Left ventricle myocardium inferior (tissue), 1 donor: ENCODE results near the gene GMPPB. TPM values are rescaled to one million over a fixed set of nuclear protein-coding genes. Genes with fewer than 3 reads are reported as not detected.

Source experiments
- DNase-seq: peaks from one replicate; pipeline ENCODE4 v3.0.0-alpha.2; 2020
- H3K27ac ChIP-seq: fragments of 200-600 bp; replicated peaks from 2 replicates; pipeline ENCODE4 v1.8.0; 2021
- H3K27me3 ChIP-seq: fragments of 200-600 bp; 2 replicates; pipeline ENCODE4 v1.8.0; 2021; ENCODE audit warnings: low read depth
- H3K36me3 ChIP-seq: fragments of 200-600 bp; 2 replicates; pipeline ENCODE4 v1.8.0; 2021
- H3K4me1 ChIP-seq: fragments of 200-600 bp; 2 replicates; pipeline ENCODE4 v1.8.0; 2021
- H3K4me3 ChIP-seq: fragments of 200-600 bp; 2 replicates; pipeline ENCODE4 v1.8.0; 2021; ENCODE audit warnings: mild to moderate bottlenecking, moderate library complexity
- H3K9me3 ChIP-seq: fragments of 200-600 bp; replicated peaks from 2 replicates; pipeline ENCODE4 v1.8.0; 2021
- intact Hi-C: fragments of 100-400 bp; cut with micrococcal nuclease; formaldehyde crosslinking; loops from one replicate; pipeline ENCODE4 v1.11.0; 2022
- total RNA-seq: library from RNA; stranded (reverse); fragmentation: NEBNext Ultra II Directional; extraction: Animal tissue kit (Norgen Biotek cat#: 25700); gene quantifications from one replicate; pipeline ENCODE4 v1.2.1, GENCODE V29; 2021
- TF ChIP-seq, protein P1 (sequence below): fragments of 200-600 bp; IDR thresholded peaks from 2 replicates; pipeline ENCODE4 v1.8.0; 2021; ENCODE audit warnings: antibody characterized with exemption, mild to moderate bottlenecking, borderline replicate concordance
- donor health status: DM: no; HTN: yes; CAD: no; lungs with severe emphysema.

Gene GMPPB
- total RNA-seq, 1 donor from 2014 or later, result 15.1 TPM

DNA sequence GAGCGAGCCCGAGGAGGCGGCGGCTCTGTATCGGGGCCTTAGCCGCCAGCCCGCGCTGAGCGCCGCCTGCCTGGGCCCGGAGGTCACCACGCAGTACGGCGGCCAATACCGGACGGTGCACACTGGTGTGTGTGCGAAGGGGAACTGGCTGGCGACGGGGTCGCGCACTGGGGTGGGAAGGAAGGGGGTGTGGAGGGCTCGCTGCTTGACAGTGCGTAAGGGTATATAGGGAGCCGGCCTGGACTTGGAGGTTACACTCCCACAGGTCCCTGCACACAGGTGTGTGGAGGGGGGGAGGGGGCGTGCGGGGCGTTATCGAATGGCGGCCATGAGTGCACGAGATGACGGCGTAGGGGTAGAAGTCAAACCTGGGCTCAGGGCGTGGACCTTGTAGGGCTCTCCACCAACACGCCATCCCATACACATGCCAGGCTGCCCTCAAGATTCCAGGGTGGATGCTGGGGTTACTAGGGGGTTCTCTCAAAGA, 49.2 kb downstream of the GMPPB start:
- H3K4me1 ChIP-seq, result peaks cover 33% of the 10 kb centered on the region
- TF ChIP-seq, protein P1, sequence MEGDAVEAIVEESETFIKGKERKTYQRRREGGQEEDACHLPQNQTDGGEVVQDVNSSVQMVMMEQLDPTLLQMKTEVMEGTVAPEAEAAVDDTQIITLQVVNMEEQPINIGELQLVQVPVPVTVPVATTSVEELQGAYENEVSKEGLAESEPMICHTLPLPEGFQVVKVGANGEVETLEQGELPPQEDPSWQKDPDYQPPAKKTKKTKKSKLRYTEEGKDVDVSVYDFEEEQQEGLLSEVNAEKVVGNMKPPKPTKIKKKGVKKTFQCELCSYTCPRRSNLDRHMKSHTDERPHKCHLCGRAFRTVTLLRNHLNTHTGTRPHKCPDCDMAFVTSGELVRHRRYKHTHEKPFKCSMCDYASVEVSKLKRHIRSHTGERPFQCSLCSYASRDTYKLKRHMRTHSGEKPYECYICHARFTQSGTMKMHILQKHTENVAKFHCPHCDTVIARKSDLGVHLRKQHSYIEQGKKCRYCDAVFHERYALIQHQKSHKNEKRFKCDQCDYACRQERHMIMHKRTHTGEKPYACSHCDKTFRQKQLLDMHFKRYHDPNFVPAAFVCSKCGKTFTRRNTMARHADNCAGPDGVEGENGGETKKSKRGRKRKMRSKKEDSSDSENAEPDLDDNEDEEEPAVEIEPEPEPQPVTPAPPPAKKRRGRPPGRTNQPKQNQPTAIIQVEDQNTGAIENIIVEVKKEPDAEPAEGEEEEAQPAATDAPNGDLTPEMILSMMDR, result peak; percentile 17
- no peaks in the 10 kb centered on the region for H3K27me3 ChIP-seq
- H3K9me3 ChIP-seq, result no peaks in the 10 kb centered on the region
- H3K36me3 ChIP-seq, result peaks cover 40% of the 10 kb centered on the region
- H3K27ac ChIP-seq, result peak overlapping the region; percentile 97
- DNase-seq, result no peak
- H3K4me3 ChIP-seq, result peak overlapping the region; percentile 88
- intact Hi-C loops, result no loop called here

DNA sequence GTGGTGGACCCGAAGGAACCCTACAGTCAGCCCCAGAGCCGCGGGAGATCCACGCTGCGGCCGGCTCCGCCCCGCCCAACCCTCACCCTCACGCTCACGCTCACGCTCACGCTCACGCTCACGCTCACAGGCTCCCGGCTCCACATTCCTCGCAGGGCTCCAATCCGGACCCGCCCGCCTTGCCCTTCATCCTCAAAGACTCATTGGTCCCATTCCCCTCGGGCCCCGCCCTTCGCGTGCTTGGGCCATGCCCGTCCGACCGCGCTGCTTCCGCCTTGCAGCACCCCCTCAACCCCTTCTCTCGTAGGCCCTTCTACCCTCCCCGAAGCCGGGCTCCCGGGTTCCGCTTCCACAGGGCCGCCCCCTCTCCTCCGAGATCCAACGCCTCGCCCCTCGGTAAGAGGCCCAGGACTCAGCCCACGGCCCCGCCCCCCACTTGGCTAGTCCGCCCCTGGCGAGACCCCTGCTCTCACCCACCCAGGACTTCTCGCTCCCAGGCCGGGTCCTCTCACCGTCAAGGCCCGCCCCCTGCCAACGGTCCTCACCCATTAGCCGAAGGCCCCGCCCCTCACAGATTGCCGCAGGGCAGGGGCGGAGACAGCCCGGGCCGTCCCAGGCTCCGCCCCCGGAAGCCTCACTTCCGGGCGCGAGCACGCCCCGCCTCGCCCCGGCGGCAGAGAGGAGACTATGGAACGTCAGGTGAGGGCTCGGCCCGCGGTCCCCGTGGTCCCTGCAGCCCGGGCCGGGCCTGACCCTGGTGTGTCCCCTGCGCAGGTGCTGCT, 49.8 kb downstream of the GMPPB start, which contains the start of gene APEH:
TSS of gene APEH (plus strand) at position 637 of the 782 bp plus-strand sequence. CDS start at position 688, 51 bp downstream.
- Histone ChIP-seq H3K4me3 (peak within 1 kb of the TSS; percentile 88), H3K4me1 (peaks cover 33% of the 10 kb centered on the region), H3K27ac (peak within 1 kb of the TSS; percentile 97), H3K9me3 (no peaks in the 10 kb centered on the region), H3K36me3 (peaks cover 34% of the 10 kb centered on the region), H3K27me3 (no peaks in the 10 kb centered on the region)
- peak; percentile 96 for DNase-seq
- intact Hi-C loops, result no loop called here
- TF ChIP-seq, protein P1, result no peak

DNA sequence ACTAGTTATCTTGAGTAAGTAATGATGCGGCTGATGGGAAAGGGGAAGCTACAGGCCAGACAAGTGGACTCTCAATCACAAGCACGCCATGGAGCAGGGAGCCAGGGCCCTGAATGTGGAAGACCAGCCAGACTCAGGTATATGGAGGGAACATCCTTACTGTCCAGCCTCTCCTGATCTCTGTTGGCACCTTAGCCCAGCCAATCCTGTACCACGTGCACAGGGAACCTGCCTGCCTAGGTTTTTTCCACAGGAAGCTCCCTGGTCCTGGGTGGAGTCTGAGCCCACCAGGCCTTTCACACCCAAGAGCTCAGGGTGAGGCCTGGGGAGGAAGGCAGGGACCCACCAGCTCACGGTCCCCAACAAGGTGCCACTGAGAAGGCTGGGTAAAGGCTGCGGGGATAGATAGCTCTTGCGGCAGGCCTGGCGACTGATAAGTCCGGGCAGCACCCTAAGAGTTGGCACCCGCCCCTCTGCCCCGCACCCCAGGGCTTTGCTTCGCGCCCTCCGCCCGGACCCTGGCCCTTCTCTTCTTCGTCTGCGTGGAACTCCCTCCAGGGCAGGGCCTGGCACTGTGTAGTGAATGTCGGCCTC, 50.5 kb downstream of the GMPPB start:
- Histone ChIP-seq H3K36me3 (peaks cover 27% of the 10 kb centered on the region), H3K4me1 (peaks cover 33% of the 10 kb centered on the region), H3K9me3 (no peaks in the 10 kb centered on the region), H3K4me3 (peak overlapping the region; percentile 88), H3K27me3 (no peaks in the 10 kb centered on the region), H3K27ac (peak overlapping the region; percentile 97)
- TF ChIP-seq, protein P1, result no peak
- no peak for DNase-seq
- intact Hi-C loops, result no loop called here

DNA sequence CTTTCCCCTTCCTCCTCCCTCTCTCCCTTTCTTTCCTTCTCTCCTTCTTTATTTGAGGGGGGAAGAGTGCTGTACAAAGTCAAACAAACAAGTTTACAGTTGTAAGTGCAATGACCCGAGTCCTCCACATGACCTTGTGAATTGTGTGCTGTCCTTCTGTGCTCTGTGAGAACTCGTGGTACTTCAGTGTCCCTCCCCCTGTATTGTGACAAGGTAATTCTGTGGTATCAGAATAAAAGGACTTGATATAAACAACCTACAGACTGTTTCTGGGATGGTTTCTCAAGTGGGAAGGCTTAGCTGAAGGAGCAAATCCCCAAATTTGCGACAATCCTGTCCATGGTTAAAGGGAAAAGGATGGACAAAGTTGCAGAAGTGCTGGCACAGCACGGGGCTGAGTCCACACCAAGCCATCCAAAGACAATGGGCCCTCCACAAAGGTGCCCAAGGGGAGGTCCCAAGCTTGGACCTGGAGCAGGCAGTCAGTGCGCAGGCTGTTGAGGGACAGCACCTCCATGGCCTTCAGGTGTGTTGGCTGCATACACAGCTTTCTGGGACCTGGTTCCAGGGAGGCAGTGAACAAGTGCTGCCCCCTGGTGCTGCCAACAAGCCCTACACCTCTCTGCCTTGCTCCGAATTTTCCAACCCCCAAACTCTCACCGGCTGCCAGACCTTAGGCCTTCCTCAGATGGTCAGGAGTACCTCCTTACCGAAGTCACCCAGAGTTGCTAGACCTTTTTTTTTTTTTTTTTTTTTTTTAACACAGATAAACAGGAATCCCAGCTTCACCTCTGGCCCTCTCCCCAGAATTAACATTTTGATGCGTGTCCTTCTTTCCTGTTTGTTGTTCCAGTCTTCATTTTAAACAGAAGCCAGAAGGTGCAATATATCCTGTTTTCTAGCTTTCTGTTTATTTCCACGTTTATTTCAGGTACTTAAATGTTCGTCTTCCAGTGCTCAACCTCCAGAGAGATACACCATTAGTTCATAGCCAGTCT, 52.2 kb downstream of the GMPPB start:
- TF ChIP-seq, protein P1, result peak; percentile 83
- no peak overlapping the region for H3K27ac ChIP-seq
- peak; percentile 52 for DNase-seq
- H3K4me1 ChIP-seq, result peaks cover 33% of the 10 kb centered on the region
- H3K27me3 ChIP-seq, result no peaks in the 10 kb centered on the region
- intact Hi-C loops, result loop anchor here (2.0 kb wide), 1 partner anchor 133 kb away; no protein-coding TSS in a partner anchor
- peaks cover 11% of the 10 kb centered on the region for H3K36me3 ChIP-seq
- no peaks in the 10 kb centered on the region for H3K9me3 ChIP-seq
- H3K4me3 ChIP-seq, result no peak overlapping the region

DNA sequence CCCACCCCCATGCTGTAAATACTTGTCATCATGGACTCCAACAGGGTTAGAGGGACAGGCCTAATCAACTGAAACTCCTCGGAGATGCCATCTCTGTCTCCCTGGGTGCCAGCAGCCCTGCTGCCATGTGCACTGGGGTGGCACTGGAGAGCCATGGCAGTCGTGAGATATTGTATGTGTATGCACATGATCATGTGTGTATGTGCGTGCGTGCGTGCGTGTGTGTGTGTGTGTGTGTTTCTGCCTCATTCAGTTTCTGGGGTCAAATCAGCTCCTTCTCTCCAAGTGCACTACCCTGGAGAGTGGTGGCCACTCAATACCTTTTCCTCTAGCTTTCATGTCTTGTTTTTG, 52.8 kb downstream of the GMPPB start:
- TF ChIP-seq, protein P1, result no peak
- DNase-seq, result no peak
- intact Hi-C loops, result loop anchor here (2.0 kb wide), 1 partner anchor 132 kb away; no protein-coding TSS in a partner anchor

More for the DNA sequence above, 52.8 kb downstream of the GMPPB start:
- H3K27ac ChIP-seq, result no peak overlapping the region
- H3K36me3 ChIP-seq, result peaks cover 4% of the 10 kb centered on the region
- H3K4me1 ChIP-seq, result peaks cover 34% of the 10 kb centered on the region
- no peak overlapping the region for H3K4me3 ChIP-seq
- H3K9me3 ChIP-seq, result no peaks in the 10 kb centered on the region
- H3K27me3 ChIP-seq, result no peaks in the 10 kb centered on the region
